CD4-positive, alpha-beta T cell (primary cell): ENCODE measurements around the gene ROBO4. TPM values are rescaled to one million over a fixed set of nuclear protein-coding genes. Genes with fewer than 3 reads are reported as not detected.

Experiments used
- ATAC-seq: fragments of 200-7000 bp; cut with Tn5 transposase; one replicate; pipeline ENCODE4 v1.10.0; 2022; ENCODE audit warnings: mild to moderate bottlenecking; ENCODE audit not compliant: poor library complexity
- CTCF ChIA-PET: fragments of 350-600 bp; sonication (Branson Sonifier 250); formaldehyde crosslinking; loops from one replicate; lab custom pipeline; 2021; ENCODE audit warnings: antibody characterized with exemption, inconsistent platforms; lab: Charles Lee
- POLR2A ChIA-PET: fragments of 350-600 bp; sonication (Branson Sonifier 250); formaldehyde crosslinking; loops from one replicate; lab custom pipeline; 2021; ENCODE audit warnings: antibody characterized with exemption, inconsistent platforms; lab: Charles Lee
- DNase-seq, 14 experiments: peaks; one replicate each; pipeline ENCODE4 v3.0.0-alpha.2; 2013 to 2020; ENCODE audit warnings: mixed read lengths in 2 of 14
- H3K27ac ChIP-seq, 2 donors: one replicate each; pipeline versions ENCODE4 v1.5.1 to v1.7.0; 2013; ENCODE audit warnings: low read length in 2 of 2, low read depth in 1 of 2, mild to moderate bottlenecking in 1 of 2
- H3K27me3 ChIP-seq, 2 experiments: 1 replicate in 1 of 2; 2 replicates in 1 of 2; pipeline versions ENCODE4 v1.6.1 to v1.7.0; 2013; ENCODE audit warnings: low read length in 2 of 2, control low read depth in 1 of 2, mild to moderate bottlenecking in 1 of 2, moderate library complexity in 1 of 2; ENCODE audit not compliant: insufficient read depth in 2 of 2, control insufficient read depth in 1 of 2
- H3K36me3 ChIP-seq: one replicate; pipeline ENCODE4 v1.6.1; 2013; ENCODE audit warnings: low read length, control low read depth; ENCODE audit not compliant: insufficient read depth
- H3K4me1 ChIP-seq: one replicate; pipeline ENCODE4 v1.6.1; 2013; ENCODE audit warnings: low read length, control low read depth; ENCODE audit not compliant: insufficient read depth
- H3K4me3 ChIP-seq: one replicate; pipeline ENCODE4 v1.5.1; 2013; ENCODE audit warnings: mild to moderate bottlenecking, low read length, moderate library complexity
- H3K9me3 ChIP-seq, 2 experiments: 1 replicate in 1 of 2; 2 replicates in 1 of 2; pipeline versions ENCODE4 v1.6.1 to v1.7.0; 2013; ENCODE audit warnings: low read length in 2 of 2, mild to moderate bottlenecking in 2 of 2, control low read depth in 1 of 2, moderate library complexity in 1 of 2; ENCODE audit not compliant: control insufficient read depth in 1 of 2, insufficient read depth in 1 of 2
- H3K27ac Mint-ChIP-seq: one replicate; pipeline ENCODE4 v1.8.0; 2020; ENCODE audit warnings: mixed read lengths
- H3K27me3 Mint-ChIP-seq: one replicate; pipeline ENCODE4 v1.8.0; 2021; ENCODE audit warnings: mixed read lengths
- H3K36me3 Mint-ChIP-seq: one replicate; pipeline ENCODE4 v1.8.0; 2021; ENCODE audit warnings: low read depth, mixed read lengths
- H3K4me1 Mint-ChIP-seq: one replicate; pipeline ENCODE4 v1.8.0; 2021; ENCODE audit warnings: low read depth, mixed read lengths
- H3K4me3 Mint-ChIP-seq: one replicate; pipeline ENCODE4 v1.8.0; 2020; ENCODE audit warnings: mild to moderate bottlenecking, mixed read lengths
- H3K9me3 Mint-ChIP-seq: one replicate; pipeline ENCODE4 v1.8.0; 2020; ENCODE audit warnings: mixed read lengths
- intact Hi-C, 2 experiments: fragments of 100-400 bp; cut with DNase I in 1 of 2; cut with micrococcal nuclease in 1 of 2; formaldehyde crosslinking; loops; one replicate each; pipeline versions ENCODE4 v1.15.1 to v1.9.0; 2023 to 2025; cut with DNase I, micrococcal nuclease
- total RNA-seq, 174 experiments: library from RNA in 2 of 174; stranded (reverse) in 2 of 174; gene quantifications; one replicate each; pipeline ENCODE4 v1.2.3 and lab custom pipeline; 2021 to 2026
- TF ChIP-seq, protein P1 (sequence below): fragments of 200-600 bp; IDR thresholded peaks from one replicate; pipeline ENCODE4 v1.8.0; 2022; ENCODE audit warnings: antibody characterized with exemption, mild to moderate bottlenecking

ROBO4 gene
- total RNA-seq, 2 experiments from 2014 or later: not detected

DNA sequence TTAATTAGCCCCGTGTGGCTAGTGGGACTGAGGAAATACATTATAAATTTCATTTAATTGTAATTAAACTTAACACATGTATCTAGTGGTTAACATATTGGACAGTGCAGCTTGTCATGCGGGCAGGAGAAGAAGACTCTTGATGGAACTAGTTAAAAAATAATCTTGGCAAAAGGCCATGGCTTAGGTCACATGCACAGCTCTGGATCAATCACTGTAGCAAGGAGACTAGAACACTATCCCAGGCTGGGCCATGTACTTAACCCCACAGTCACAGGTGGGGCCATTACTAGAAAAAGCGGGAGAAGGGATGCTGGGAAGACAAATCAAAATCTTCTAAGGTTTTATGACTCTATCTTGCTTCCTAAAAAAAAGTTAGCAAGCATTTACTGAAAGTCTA is 46.9 kb upstream of the ROBO4 start:
- Histone ChIP-seq H3K4me1 (peaks cover 14% of the 10 kb centered on the region), H3K27ac (no peak overlapping the region), H3K27me3 (no peaks in the 10 kb centered on the region), H3K4me3 (no peak overlapping the region), H3K9me3 (no peaks in the 10 kb centered on the region), H3K36me3 (no peaks in the 10 kb centered on the region)
- Mint-ChIP-seq H3K27ac (no peak overlapping the region), H3K4me1 (peaks cover 31% of the 10 kb centered on the region), H3K36me3 (no peaks in the 10 kb centered on the region), H3K27me3 (no peaks in the 10 kb centered on the region), H3K4me3 (no peak overlapping the region), H3K9me3 (no peaks in the 10 kb centered on the region)
- POLR2A ChIA-PET: interaction anchor here (1.7 kb wide), 1 partner anchor 9 kb away, joined by 8 read pairs; the partner anchor contains the start of gene CCDC15
- DNase-seq: no peak
- no peak for ATAC-seq
- intact Hi-C loops: loop anchor here in 1 of 2 experiments (5.0 kb wide), 1 partner anchor 62 kb away; no protein-coding TSS in a partner anchor
- CTCF ChIA-PET: interaction anchor here (0.6 to 1.0 kb wide), 2 partner anchors 68 to 1372 kb away, joined by 3 to 4 read pairs; no protein-coding TSS in a partner anchor
- TF ChIP-seq, protein P1, sequence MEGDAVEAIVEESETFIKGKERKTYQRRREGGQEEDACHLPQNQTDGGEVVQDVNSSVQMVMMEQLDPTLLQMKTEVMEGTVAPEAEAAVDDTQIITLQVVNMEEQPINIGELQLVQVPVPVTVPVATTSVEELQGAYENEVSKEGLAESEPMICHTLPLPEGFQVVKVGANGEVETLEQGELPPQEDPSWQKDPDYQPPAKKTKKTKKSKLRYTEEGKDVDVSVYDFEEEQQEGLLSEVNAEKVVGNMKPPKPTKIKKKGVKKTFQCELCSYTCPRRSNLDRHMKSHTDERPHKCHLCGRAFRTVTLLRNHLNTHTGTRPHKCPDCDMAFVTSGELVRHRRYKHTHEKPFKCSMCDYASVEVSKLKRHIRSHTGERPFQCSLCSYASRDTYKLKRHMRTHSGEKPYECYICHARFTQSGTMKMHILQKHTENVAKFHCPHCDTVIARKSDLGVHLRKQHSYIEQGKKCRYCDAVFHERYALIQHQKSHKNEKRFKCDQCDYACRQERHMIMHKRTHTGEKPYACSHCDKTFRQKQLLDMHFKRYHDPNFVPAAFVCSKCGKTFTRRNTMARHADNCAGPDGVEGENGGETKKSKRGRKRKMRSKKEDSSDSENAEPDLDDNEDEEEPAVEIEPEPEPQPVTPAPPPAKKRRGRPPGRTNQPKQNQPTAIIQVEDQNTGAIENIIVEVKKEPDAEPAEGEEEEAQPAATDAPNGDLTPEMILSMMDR: no peak

DNA sequence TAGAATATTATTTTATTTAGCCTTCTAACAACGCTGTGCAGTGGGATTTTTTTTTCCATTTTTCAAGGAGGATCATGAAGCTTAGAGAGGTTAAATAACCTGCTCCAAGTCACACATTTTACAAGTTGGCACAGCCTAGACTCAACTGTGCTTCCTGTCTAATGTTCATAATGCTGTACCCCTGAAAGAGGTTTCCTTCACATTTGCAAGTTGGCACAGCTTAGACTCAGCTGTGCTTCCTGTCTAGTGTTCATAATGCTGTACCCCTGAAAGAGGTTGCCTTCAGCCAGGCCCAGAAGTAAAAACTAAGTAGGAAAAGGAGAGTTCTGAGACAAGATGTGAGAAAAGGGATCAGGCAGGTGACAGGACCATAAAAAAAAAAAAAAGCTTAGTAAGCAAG is 46.1 kb upstream of the ROBO4 start:
- no peak overlapping the region for H3K4me3 ChIP-seq
- H3K36me3 Mint-ChIP-seq: no peaks in the 10 kb centered on the region
- H3K4me3 Mint-ChIP-seq: no peak overlapping the region
- intact Hi-C loops: loop anchor here in 1 of 2 experiments (5.0 kb wide), 1 partner anchor 61 kb away; no protein-coding TSS in a partner anchor
- no peaks in the 10 kb centered on the region for H3K9me3 Mint-ChIP-seq
- POLR2A ChIA-PET: interaction anchor here (1.7 kb wide), 1 partner anchor 10 kb away, joined by 8 read pairs; the partner anchor contains the start of gene CCDC15
- peaks cover 9% of the 10 kb centered on the region for H3K4me1 ChIP-seq
- TF ChIP-seq, protein P1: no peak
- CTCF ChIA-PET: interaction anchor here (1.0 kb wide), 1 partner anchor 67 kb away, joined by 4 read pairs; no protein-coding TSS in a partner anchor
- H3K36me3 ChIP-seq: no peaks in the 10 kb centered on the region
- H3K9me3 ChIP-seq: no peaks in the 10 kb centered on the region
- no peaks in the 10 kb centered on the region for H3K27me3 Mint-ChIP-seq
- H3K27me3 ChIP-seq: no peaks in the 10 kb centered on the region
- peak overlapping the region; percentile 25 for H3K27ac Mint-ChIP-seq
- DNase-seq (no peak), ATAC-seq (peak; percentile 55)
- H3K4me1 Mint-ChIP-seq: peaks cover 29% of the 10 kb centered on the region
- no peak overlapping the region for H3K27ac ChIP-seq

DNA sequence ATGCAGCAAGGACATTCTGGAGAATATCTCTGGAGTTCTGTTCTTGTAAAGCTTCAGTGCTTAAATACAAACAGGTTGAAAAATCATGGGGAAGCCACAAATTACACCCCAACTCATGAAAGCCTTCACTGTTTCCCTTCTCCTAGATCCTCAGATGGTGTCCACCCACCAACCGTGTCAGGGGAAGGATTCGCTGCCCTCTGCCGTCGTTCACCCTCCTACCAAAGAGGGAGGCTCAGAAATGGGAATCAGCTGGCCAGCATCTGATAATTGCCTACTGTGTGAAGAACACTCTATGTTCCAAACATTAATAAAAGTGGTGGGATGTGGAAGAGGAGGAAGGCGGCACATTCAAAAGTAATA is 45.6 kb upstream of the ROBO4 start:
- Histone ChIP-seq H3K27me3 (no peaks in the 10 kb centered on the region), H3K36me3 (no peaks in the 10 kb centered on the region), H3K9me3 (no peaks in the 10 kb centered on the region), H3K27ac (no peak overlapping the region), H3K4me3 (no peak overlapping the region), H3K4me1 (peaks cover 9% of the 10 kb centered on the region)
- no peaks in the 10 kb centered on the region for H3K27me3 Mint-ChIP-seq
- ChIA-PET POLR2A (interaction anchor here (1.7 kb wide), 1 partner anchor 10 kb away, joined by 8 read pairs; the partner anchor contains the start of gene CCDC15), CTCF (no interaction called here)
- H3K27ac Mint-ChIP-seq: peak overlapping the region; percentile 25
- H3K4me3 Mint-ChIP-seq: no peak overlapping the region
- H3K4me1 Mint-ChIP-seq: peaks cover 24% of the 10 kb centered on the region
- H3K9me3 Mint-ChIP-seq: no peaks in the 10 kb centered on the region
- H3K36me3 Mint-ChIP-seq: no peaks in the 10 kb centered on the region
- no peak for DNase-seq
- ATAC-seq: no peak
- TF ChIP-seq, protein P1: no peak
- intact Hi-C loops: loop anchor here in 1 of 2 experiments (5.0 kb wide), 1 partner anchor 61 kb away; no protein-coding TSS in a partner anchor
